ENCODE results near the gene SPAM1. TPM values are rescaled to one million over a fixed set of nuclear protein-coding genes. Genes with fewer than 3 reads are reported as not detected.
"Not testable (repeated sequence)": the region's sequence is repeated elsewhere in the genome, so short reads cannot be mapped to it uniquely, and the experiment has no call there.

The SPAM1 gene
- total RNA-seq, 1 donor from 2014 or later = not detected

DNA sequence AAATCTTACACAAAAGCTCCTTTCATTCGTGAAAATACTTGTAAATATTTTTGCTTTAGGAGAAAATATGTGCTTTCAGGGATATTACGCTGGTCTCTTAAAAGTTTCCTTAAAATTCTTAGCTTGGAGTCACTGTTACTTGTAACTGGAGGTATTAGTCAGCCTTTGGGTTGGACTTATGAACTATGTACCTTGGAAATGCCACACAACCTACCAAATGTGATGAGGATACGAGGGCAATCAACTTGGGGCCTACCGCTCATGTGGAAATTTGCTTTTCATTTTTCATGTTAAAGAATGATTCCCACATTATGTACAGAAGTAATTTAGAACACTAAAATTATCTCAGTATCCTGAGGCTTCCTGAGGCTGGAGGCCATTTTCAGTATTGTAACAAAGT, 23.1 kb downstream of the SPAM1 start:
- no peak for DNase-seq (ENCODE audit: low read depth in 2 of 2)

DNA sequence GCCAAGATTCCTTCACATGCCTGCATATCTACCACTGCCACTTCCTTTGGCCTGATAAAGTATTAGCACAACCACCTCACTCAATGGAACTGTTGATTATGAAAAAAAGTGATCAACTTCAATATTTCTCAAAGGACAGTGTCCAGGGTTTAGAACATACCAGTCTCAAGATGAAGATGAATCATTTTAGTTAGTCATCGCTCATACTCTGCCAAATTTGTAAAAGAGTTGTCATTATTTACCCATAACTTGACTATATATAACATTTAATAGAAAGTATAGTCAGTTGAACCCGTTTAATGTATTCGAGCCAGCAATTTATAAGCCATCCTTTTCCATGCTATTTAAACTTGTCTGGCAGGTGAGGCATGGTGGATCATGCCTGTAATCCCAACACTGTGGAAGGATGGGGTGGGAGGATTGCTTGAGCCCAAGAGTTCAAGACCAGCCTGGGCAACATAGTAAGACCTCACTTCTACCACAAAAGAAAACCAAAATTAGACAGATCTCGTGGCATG, 33.2 kb downstream of the SPAM1 start:
- no peak for DNase-seq (ENCODE audit: low read depth in 2 of 2)

DNA sequence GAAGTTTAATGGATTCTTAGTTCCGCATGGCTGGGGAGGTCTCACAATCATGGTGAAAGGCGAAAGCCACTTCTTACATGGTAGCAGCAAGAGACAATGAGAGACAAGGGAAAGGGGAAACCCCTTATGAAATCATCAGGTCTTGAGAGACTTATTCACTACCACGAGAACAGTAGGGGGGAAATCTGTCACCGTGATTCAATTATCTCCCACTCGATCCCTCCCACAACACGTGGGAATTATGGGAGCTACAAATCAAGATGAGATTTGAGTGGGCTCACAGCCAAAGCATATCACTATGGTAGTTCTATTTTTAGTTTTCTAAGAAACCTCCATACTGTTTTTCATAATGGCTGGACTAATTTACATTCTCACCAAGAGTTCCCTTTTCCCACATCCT, 36.7 kb downstream of the SPAM1 start:
- peak in 1 of 2 donors; percentile 15 for DNase-seq (ENCODE audit: low read depth in 2 of 2)

DNA sequence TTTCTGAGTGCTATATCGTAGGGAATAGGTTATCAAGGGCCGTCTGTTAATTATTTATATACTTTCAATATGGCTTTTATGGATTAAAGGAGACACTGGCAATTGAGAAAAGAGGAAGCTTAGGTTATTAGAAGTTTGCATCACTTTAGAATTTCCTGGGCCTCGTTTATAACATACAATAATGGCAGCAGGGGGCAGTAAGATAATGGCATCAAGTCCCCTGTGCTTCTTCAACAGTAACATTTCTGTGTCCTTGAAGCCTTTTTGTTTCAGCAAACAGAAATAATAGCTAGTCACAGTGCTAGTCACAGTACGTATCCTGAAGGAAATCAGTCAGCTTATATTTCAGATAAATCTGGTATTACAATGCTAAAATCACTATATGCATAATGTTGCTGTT, 41.9 kb downstream of the SPAM1 start:
- peak; percentile 2 to 17 for DNase-seq (ENCODE audit: low read depth in 2 of 2)

DNA sequence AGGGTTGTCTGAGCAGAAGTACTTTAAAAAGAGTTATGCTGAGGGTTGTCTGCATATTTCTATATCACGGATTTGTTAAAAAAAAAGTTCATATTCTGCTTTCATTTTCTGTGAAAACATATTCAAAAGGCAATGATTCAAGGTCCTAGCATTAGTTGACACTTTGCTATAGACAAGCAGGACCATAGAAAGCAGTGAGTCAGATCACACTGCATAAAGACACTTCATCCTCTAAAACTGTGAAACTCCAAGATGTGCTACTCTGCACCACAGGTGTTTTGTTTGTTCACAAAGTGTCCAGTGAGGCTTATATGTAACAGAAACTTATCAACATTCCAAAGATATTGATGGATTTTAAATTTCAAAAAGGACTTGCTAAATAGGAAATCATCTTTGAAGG, 47.0 kb downstream of the SPAM1 start:
- no peak for DNase-seq (ENCODE audit: low read depth in 2 of 2)

DNA sequence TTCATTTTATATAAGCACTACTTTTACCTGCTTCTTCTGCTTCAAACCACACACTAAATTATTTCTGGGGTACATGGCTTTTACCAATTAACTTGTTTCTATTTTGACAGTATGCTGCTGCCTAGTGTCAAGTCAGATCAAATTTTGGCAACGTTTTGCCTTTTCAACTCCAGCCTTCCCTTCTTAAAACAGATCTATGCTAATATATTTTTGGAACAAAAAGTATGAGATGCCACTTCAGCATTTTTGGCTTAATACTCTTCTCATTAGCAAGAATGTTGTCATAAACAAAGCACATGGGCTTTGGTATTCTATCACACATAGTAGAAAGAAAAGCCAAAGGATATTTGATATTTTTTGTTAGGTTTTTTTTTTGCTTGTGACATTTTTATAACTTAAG, 47.8 kb downstream of the SPAM1 start:
- no peak for DNase-seq (ENCODE audit: low read depth in 2 of 2)

DNA sequence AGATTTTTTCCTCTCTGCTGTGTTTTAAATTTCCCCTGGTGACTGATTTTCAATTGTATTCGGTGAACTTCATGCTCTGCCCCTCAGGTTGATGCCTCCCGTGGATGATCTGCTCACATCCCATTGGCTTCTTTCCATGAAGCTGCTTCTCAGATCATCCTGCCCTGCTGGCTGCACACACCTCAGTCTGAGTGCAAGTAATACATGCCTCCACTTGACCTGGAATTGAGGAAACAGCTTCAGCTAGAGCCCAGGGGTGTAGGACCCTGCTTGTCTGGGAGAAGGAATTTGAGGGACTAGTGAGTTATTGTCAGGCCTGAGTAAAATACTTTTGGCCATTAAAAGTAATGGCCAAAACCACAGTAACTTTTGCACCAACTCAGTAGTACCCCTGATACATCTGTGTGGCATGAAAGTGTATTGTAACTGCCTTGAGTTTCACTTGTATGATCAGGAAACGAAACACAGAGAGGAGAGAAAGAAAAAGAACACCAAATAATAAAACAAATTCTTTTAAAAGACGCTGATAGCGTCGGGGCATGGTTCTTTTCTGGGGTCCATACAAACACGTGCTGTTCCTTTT, 49.4 kb downstream of the SPAM1 start:
- DNase-seq (ENCODE audit: low read depth in 2 of 2) = no peak

DNA sequence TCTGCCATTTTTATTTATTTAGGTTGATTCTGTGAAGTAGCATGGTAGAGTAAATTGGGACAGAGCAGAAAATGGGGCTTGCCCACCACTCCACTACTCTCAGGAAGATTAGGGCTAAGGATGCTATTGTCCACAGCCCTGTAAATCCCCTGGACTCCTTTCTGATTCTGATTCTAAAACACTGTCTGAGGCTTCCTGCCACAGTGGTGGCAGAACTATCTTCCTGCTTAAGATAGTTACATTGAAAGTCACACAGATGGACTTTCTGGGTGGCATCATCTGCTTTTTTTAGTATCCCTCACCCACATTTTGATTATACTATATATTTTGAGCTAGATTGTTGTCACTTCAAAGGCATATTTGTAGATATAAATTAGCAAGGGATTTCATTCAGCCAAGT, 50.0 kb downstream of the SPAM1 start:
- DNase-seq (ENCODE audit: low read depth in 2 of 2) = no peak

DNA sequence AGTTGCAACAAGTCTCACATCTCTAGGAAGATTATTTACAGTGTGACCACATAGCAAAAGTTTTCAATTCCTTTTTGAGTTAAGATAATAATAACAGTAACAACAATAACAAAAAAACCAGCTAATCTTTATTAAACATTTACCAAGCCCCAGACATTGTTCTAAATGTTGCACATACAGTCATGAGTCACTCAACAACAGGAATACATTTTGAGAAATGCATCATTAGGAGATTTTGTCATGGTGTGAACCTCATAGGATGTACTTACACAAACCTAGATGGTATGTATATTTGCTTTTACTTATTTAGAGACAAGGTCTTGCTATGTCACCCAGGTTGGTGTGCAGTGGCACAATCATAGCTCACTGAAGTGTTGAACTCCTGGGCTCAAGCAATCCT, 52.0 kb downstream of the SPAM1 start:
- DNase-seq (ENCODE audit: low read depth in 2 of 2) = no peak

DNA sequence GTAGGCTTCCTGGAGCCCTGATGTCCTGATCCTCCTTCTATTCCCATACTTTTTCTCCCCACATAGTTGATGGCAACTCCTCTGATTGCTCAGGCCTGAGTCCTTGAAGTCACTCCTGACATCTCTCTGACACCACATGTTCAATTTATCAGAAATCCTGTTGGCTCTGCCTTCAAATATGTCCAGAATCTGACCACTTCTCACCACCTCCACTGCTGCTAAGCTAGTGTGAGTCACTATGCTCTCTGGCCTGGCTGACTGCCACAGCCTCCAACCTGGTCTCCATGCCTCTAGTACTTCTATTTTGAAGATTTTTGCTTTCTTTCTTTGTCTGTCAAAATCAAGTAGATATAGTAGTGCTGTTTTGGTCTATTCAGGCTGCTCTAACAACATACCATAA, 54.8 kb downstream of the SPAM1 start:
- peak in 1 of 2 donors; percentile 16 for DNase-seq (ENCODE audit: low read depth in 2 of 2)

DNA sequence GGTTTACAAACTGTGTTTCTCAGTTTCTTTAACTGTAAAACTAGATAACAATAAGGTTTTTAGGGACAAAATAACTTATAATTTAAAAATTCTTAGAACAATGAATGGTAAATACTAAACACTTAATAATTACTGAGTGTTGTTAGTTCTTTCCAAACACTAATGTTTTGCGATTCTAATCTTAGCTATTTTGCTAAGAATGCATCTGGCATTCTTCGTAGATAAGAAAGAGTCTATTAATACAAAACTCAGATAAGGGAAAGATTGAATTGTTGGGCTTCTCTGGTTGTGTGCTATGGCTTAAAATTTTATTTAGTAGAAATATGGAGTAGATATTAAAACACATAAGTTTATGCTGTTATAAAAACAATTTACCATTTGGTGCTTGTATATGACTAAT, 62.4 kb downstream of the SPAM1 start:
- no peak for DNase-seq (ENCODE audit: low read depth in 2 of 2)

DNA sequence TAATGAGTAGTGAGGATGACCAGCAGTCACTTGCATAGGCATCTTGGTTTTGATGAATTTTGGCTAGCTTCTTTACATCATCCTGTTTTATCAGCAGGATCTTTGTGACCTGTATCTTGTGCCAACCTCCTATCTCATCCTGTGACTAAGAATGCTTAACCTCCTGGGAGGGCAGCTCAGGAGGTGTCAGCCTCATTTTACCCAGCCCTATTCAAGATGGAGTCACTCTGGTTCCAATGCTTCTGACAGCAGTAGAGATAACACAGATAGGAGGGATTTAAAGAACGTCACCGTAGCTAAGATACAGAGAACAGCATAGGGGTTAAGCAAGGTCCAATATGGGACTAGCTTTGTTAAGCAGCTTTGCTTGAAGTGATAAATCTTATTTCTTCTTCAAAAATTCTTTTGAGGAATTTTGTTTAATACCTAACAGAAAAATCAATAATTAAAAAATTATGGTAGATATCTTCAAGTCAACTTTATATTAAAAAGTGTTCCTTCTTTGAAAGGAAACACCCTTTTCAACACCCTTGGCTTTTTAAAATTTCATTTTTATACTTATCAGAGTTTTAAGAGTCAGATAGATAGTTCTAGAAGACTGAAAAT, 68.0 kb downstream of the SPAM1 start:
- DNase-seq (ENCODE audit: low read depth in 2 of 2) = no peak

DNA sequence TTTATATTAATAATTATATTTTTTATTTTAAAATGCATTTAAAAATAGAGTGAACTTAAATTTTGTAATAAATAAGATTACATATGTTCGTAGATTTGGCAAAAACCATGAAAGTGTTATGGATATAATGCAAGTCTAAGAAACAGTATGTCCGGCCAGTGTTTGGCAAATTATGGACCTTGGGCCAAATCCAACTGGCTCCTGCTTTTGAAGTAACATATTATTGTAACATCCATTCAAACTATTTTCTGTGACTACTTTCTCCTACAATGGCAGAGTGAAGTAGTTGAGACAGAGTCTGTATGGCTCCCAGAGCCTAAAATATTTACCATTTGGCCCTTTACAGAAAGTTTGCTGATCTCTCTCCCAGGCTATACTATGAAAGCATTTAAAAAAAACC, 69.0 kb downstream of the SPAM1 start:
- no peak for DNase-seq (ENCODE audit: low read depth in 2 of 2)

DNA sequence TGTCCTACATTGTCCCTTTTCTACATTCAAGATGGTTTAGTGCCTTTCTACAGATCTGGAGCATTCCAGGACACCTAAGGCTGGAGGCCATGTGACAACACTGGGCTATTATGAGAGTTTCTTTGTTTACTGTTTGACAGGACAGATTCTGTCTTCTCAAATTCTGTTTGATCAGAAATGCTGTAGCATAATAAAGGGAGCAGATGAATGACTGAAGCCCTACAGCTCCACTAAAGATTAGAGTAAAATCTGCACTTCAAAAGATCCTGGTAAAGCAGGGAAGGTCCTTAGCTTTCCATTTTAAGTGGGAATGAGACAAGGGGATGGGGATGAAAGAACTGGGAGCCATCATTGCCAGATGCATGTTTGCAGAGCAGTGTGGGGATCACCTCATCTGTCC, 69.4 kb downstream of the SPAM1 start:
- no peak for DNase-seq (ENCODE audit: low read depth in 2 of 2)

DNA sequence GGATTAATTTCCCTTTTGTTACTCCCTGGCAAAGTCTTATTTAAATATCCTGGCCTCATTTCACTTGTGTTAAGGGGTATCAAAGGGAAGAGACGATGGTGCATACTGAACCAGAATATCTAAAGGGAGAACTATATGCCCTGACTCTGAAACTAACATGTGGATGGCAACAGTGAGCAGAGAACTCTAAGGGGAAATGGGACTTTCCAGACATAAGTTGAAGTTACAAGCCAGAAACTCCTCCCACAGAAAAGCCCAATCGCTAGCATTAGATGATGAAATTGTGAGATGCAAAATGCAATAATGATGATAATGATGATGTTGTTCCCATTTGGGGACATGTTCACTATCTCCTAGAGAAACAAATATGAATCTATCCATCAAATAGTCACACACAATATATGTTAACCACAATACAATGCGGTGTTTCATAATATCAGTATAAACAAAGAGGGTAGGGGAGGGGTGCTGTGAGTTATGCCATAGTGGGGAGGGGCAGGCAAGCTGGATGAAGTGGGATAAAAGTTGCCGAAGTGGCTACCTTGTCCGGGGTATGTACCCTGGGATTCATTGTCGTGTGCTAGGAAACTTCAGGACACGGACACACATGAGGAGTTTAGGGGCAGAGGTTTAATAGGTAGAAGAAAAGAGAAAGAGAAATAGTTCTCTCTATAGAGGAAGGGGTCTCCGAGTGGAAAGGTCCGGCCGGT, 70.7 kb downstream of the SPAM1 start:
- no peak for DNase-seq (ENCODE audit: low read depth in 2 of 2)

DNA sequence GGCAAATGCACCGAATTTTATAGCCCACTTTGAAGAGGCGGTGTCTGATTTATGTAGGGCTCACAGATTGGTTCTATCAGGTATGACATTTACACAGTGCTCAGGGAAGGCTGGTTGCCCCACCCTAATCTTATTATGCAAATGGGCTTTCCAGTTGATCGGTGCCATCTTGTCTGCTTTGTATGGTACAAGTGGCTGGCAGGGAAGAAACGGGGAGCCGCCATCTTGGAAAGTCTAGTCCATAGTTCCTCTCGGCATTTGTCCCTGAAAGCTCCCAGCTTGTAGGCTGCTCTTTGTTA, 71.2 kb downstream of the SPAM1 start:
- DNase-seq (ENCODE audit: low read depth in 2 of 2) = no peak

DNA sequence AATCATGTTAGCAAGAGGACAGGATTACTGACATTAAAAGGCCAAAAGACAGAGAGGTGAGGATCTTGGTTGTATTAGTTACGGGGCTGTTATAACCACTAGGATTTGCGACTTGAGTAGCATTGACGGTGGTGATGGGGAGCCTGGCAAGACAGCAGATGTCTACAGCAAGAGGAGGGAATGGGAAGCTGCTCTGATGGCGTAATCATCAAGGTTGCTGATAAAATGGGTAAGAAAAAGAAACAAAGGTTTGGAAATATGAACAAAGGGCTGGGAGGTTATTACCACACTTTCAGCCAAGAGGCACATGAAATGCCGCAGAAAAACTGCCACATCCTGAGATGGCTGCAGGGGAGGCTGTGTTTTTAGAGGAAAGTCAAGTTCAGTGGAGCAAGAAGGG, 73.9 kb downstream of the SPAM1 start:
- DNase-seq (ENCODE audit: low read depth in 2 of 2) = no peak

DNA sequence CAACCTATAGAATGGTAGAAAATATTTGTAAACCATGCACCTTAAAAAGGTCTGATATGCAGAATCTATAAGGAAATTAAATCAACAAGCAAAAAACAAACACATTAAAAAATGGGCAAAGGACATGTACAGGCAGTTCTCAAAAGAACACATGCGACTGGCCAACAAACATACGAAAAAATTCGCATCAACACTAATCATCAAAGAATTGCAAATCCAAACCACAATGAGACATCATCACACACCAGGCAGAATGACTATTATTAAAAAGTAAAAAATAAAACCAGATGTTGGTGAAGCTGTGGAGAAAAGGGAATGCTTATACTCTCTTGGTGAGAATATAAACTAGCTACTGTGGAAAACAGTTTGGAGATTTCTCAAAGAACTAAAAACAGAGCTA, 74.7 kb downstream of the SPAM1 start:
- DNase-seq (ENCODE audit: low read depth in 2 of 2) = no peak

DNA sequence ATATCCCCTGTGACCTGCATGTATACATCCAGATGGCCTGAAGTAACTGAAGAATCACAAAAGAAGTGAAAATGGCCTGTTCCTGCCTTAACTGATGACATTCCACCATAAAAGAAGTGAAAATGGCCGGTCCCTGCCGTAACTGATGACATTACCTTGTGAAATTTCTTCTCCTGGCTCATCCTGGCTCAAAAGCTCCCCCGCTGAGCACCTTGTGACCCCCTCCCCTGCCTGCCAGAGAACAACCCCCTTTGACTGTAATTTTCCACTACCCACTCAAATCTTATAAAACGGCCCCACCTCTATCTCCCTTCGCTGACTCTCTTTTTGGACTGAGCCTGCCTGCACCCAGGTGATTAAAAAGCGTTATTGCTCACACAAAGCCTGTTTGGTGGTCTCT, 83.3 kb downstream of the SPAM1 start:
- not testable (repeated sequence) for DNase-seq (ENCODE audit: low read depth in 2 of 2)

DNA sequence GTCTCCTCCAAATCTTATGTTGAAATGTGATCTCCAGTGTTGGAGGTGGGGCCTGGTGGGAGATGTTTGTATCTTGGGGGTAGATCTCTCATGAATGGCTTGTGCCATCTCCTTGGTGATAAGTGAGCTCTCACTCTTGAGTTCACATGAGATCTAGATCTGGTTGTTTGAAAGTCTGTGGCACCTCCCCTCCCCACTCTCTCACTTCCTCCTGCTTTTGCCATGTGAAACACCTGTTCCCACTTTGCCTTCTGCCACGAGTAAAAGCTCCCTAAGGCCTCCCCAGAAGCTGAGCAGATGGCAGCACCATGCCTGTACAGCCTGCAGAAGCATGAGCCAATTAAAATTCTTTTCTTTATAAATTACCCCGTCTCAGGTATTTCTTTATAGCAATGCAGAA, 84.3 kb downstream of the SPAM1 start:
- DNase-seq (ENCODE audit: low read depth in 2 of 2) = no peak

All from lung microvascular endothelial cell (primary cell).